ENCODE results near the gene TBC1D12.

Gene TBC1D12

GRCh38 chr10:94440096-94440495, 37.8 kb downstream of the TBC1D12 start:
- H4K20me1 ChIP-seq = peaks cover 5% of the 10 kb centered on the region; the same call in 1 of the 2 replicates

GRCh38 chr10:94443047-94443446, 40.7 kb downstream of the TBC1D12 start:
- no peaks in the 10 kb centered on the region for H3K4me1 ChIP-seq
- H3K4me2 ChIP-seq = no peak overlapping the region
- peaks cover 5% of the 10 kb centered on the region; the same call in 1 of the 2 replicates for H4K20me1 ChIP-seq
- H3K9me3 ChIP-seq = peaks cover 5% of the 10 kb centered on the region; the same call in 1 of the 2 replicates
- TF ChIP-seq Cebpa-rat (IDR thresholded peaks at IDR 0.05) = no peak
- no peaks in the 10 kb centered on the region for H3K36me3 ChIP-seq
- H3K27ac ChIP-seq = no peak overlapping the region
- no peak overlapping the region for H3K9ac ChIP-seq
- H3K4me3 ChIP-seq = no peak overlapping the region
- H3K27me3 ChIP-seq = no peaks in the 10 kb centered on the region

More at GRCh38 chr10:94440096-94440495, 37.8 kb downstream of the TBC1D12 start:
- TF ChIP-seq Cebpa-rat (IDR thresholded peaks at IDR 0.05) = no peak
- Histone ChIP-seq H3K27me3 (no peaks in the 10 kb centered on the region), H3K9me3 (peaks cover 14% of the 10 kb centered on the region), H3K36me3 (no peaks in the 10 kb centered on the region), H3K27ac (no peak overlapping the region), H3K9ac (no peak overlapping the region), H3K4me3 (no peak overlapping the region), H3K4me2 (no peak overlapping the region), H3K4me1 (no peaks in the 10 kb centered on the region)

DNA sequence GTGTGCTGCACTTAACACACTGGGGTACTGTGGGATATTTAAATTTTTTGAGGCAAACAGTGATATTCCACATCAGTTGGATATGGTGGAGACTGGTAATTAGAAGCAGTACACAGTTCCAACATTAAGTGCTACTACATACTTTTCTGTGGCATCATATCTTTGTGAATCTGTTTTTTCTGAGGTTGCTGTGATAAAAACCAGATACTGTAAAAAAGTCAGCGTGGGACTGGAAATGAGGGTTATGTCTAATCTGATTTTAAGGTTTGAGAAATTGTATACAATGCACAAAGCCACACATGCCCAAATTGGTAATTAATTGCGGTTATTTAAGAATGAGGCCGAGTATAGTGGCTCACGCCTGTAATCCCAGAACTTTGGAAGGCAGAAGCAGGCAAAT, 41.2 kb downstream of the TBC1D12 start:
- Histone ChIP-seq H3K4me3 (no peak overlapping the region), H3K9ac (no peak overlapping the region), H3K36me3 (no peaks in the 10 kb centered on the region), H3K9me3 (peaks cover 5% of the 10 kb centered on the region; the same call in 1 of the 2 replicates), H3K27ac (no peak overlapping the region), H4K20me1 (peaks cover 5% of the 10 kb centered on the region; the same call in 1 of the 2 replicates), H3K4me1 (no peaks in the 10 kb centered on the region), H3K4me2 (no peak overlapping the region), H3K27me3 (no peaks in the 10 kb centered on the region)
- TF ChIP-seq Cebpa-rat (IDR thresholded peaks at IDR 0.05) = no peak

- Histone ChIP-seq H3K4me2 (no peak overlapping the region), H3K9me3 (peaks cover 1% of the 10 kb centered on the region), H3K4me3 (no peak overlapping the region), H3K27ac (no peak overlapping the region), H3K27me3 (no peaks in the 10 kb centered on the region), H3K4me1 (no peaks in the 10 kb centered on the region), H3K9ac (no peak overlapping the region), H3K36me3 (no peaks in the 10 kb centered on the region), H4K20me1 (no peaks in the 10 kb centered on the region)
- TF ChIP-seq Cebpa-rat (IDR thresholded peaks at IDR 0.05) = no peak
These were observed 48.4 kb downstream of the TBC1D12 start for GRCh38 chr10:94450782-94451181.

DNA sequence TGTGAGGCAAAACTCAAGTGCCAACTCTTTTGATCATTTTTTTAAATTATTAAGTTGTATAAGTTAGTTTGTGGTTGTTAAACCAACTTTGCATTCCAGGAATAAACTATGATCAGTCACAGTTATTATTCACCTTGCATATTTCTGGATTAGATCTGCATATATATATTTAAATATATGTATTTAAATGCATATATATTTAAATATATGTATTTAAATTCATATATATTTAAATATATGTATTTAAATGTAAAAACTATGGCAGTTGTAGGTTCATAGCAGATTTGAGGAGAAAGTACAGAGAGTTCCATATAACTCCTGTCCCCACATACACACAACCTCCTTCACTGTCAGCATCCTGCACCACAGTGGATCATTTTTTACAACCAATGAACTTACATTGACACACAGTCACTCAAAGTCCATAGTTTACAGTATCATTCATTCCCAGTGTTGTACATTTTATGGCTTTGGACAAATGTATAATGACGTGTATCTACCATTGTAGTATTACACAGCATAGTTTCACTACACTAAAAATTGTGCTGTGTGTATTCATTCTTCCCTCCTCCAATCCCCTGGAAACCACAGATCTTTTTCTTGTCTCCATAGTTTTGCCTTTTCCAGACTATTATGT, 49.7 kb downstream of the TBC1D12 start:
- no peaks in the 10 kb centered on the region for H4K20me1 ChIP-seq
- H3K36me3 ChIP-seq = no peaks in the 10 kb centered on the region
- H3K4me1 ChIP-seq = no peaks in the 10 kb centered on the region
- no peak overlapping the region for H3K9ac ChIP-seq
- TF ChIP-seq Cebpa-rat (IDR thresholded peaks at IDR 0.05) = no peak
- no peak overlapping the region for H3K27ac ChIP-seq
- H3K4me2 ChIP-seq = no peak overlapping the region
- H3K9me3 ChIP-seq = no peaks in the 10 kb centered on the region; the same call in 1 of the 2 replicates
- H3K27me3 ChIP-seq = no peaks in the 10 kb centered on the region
- no peak overlapping the region for H3K4me3 ChIP-seq

DNA sequence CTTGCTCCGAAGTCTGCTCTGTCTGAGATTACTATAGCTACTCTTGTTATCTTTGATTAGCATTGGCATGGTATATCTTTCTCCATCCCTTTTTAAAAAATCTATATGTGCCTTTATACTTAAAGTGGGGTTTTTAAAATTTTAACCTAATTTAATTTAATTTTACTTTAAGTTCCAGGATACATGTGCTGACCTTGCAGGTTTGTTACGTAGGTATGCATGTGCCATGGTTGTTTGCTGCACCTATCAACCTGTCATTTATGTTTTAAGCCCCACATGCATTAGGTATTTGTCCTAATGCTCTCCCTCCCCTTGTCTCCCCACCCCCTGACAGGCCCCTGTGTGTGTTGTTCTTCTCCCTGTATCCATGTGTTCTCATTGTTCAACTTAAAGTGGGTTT, 54.6 kb downstream of the TBC1D12 start:
- H3K4me2 ChIP-seq = no peak overlapping the region
- no peaks in the 10 kb centered on the region for H3K27me3 ChIP-seq
- no peak overlapping the region for H3K27ac ChIP-seq
- H3K9me3 ChIP-seq = peaks cover 16% of the 10 kb centered on the region
- H3K4me3 ChIP-seq = no peak overlapping the region
- no peaks in the 10 kb centered on the region for H3K4me1 ChIP-seq
- TF ChIP-seq Cebpa-rat (IDR thresholded peaks at IDR 0.05) = no peak
- H4K20me1 ChIP-seq = no peaks in the 10 kb centered on the region
- H3K36me3 ChIP-seq = no peaks in the 10 kb centered on the region
- H3K9ac ChIP-seq = no peak overlapping the region

- H3K4me2 ChIP-seq = no peak overlapping the region
- no peak overlapping the region for H3K9ac ChIP-seq
- H4K20me1 ChIP-seq = no peaks in the 10 kb centered on the region
- H3K27ac ChIP-seq = no peak overlapping the region
- TF ChIP-seq Cebpa-rat (IDR thresholded peaks at IDR 0.05) = no peak
- H3K27me3 ChIP-seq = no peaks in the 10 kb centered on the region
- H3K36me3 ChIP-seq = no peaks in the 10 kb centered on the region
- H3K4me1 ChIP-seq = no peaks in the 10 kb centered on the region
- peaks cover 19% of the 10 kb centered on the region for H3K9me3 ChIP-seq
- no peak overlapping the region for H3K4me3 ChIP-seq
These were observed 57.0 kb downstream of the TBC1D12 start for GRCh38 chr10:94459385-94459784.

DNA sequence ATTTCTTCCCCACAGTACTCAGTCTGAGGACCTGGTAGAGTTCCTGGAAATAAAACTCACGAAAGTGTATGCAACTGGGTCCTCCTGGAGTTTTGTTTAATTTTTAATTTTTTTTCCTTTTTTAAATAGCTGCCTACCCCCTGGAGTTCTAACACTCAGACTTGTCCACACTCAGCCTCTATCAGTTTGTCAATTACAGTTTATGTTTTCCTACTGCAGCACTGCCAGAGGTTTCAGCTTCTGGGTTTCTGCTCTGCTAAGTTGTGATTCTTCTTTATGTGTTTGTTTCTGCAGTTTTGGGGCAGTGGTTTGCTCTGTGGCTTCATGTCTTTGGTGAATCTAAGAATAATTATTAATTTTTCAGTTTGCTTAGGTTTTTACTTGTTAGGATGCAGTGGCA, 59.2 kb downstream of the TBC1D12 start:
- Histone ChIP-seq H3K4me3 (no peak overlapping the region), H3K4me2 (no peak overlapping the region), H3K27me3 (no peaks in the 10 kb centered on the region), H3K9me3 (peaks cover 19% of the 10 kb centered on the region), H3K27ac (no peak overlapping the region), H3K4me1 (no peaks in the 10 kb centered on the region), H3K9ac (no peak overlapping the region), H3K36me3 (no peaks in the 10 kb centered on the region), H4K20me1 (no peaks in the 10 kb centered on the region)
- no peak for TF ChIP-seq Cebpa-rat (IDR thresholded peaks at IDR 0.05)

- Histone ChIP-seq H3K4me3 (no peak overlapping the region), H4K20me1 (no peaks in the 10 kb centered on the region), H3K4me2 (no peak overlapping the region), H3K36me3 (no peaks in the 10 kb centered on the region), H3K9ac (no peak overlapping the region), H3K9me3 (peaks cover 19% of the 10 kb centered on the region), H3K27ac (no peak overlapping the region), H3K27me3 (no peaks in the 10 kb centered on the region), H3K4me1 (no peaks in the 10 kb centered on the region)
- TF ChIP-seq Cebpa-rat (IDR thresholded peaks at IDR 0.05) = no peak
These were observed 59.8 kb downstream of the TBC1D12 start for GRCh38 chr10:94462130-94462529.

GRCh38 chr10:94465684-94466083, 63.3 kb downstream of the TBC1D12 start:
- no peak for TF ChIP-seq Cebpa-rat (IDR thresholded peaks at IDR 0.05)
- H4K20me1 ChIP-seq = no peaks in the 10 kb centered on the region

More at GRCh38 chr10:94465684-94466083, 63.3 kb downstream of the TBC1D12 start:
- Histone ChIP-seq H3K9me3 (peaks cover 3% of the 10 kb centered on the region; the same call in 1 of the 2 replicates), H3K36me3 (no peaks in the 10 kb centered on the region), H3K27ac (no peak overlapping the region), H3K4me3 (no peak overlapping the region), H3K4me1 (no peaks in the 10 kb centered on the region), H3K27me3 (no peaks in the 10 kb centered on the region), H3K9ac (no peak overlapping the region), H3K4me2 (no peak overlapping the region)
